ENCODE results near the gene ARSB.
"Not testable (repeated sequence)": the region's sequence is repeated elsewhere in the genome, so short reads cannot be mapped to it uniquely, and the experiment has no call there.

Gene ARSB

DNA sequence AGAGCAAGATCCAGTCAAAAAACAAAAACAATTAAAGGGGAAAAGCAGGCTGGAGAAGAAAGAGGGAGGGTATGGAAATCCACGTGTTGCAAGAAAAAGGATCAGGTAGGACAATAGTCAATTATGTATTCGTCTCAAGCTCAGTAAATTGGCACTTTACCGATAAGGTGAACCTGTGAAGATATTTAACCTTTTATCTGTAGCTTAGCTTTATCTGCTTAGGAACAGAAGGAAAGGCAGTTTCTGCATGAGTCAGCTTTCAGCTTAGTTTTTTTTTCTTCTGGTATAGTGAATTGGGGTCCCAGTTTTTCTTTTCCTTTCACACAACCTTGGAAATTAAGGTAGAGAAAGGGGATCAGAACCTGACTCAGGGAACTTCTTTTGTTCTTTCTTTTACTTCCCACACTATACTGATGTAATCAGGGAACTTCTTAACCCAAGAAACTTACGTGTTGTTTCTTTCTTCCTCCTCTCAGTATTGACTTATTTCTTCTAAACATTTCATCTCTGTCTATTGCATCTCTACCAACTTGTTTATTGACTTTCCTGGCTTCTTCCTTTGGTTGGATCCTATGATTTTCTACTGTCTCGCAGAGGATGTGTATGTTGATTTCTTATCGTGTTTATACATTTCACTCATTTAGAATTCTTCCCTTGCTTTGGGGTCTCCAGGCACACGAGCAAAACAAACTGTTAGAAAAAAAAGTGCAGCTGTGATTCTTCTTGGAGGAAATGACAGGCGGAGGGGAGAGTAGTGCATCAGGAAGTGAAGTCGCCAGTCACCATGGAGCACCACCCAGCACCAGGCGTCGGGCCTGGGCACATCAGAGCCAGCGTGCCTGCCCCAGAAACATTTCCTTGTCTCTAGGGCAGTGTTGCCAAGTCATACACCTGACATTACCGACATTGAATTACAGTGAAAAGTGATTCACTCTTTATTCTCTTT, 213.6 kb downstream of the ARSB start:
- DNase-seq = no peak

DNA sequence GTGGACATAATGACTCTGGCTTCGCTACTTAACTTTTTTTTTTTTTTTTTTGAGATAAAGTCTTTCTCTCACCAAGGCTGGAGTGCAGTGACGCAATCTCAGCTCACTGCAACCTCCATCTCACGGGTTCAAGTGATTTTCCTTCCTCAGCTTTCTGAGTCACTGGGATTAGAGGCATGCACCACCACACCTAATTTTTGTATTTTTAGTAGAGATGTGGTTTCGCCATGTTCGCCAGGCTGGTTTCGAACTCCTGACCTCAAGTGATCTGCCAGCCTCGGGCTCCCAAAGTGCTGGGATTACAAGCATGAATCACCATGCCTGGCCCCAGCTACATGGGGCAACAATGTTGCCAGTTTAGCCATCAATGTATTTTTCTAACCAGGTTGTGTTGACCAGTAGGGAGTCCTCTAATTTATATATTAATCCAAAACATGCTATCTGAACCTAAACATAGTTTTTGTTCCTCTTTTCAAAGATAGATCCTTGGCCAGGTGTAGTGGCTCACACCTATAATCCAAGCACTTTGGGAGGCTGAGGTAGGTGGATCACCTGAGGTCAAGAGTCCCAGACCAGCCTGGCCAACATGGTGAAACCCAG, 216.2 kb downstream of the ARSB start:
- DNase-seq = no peak

DNA sequence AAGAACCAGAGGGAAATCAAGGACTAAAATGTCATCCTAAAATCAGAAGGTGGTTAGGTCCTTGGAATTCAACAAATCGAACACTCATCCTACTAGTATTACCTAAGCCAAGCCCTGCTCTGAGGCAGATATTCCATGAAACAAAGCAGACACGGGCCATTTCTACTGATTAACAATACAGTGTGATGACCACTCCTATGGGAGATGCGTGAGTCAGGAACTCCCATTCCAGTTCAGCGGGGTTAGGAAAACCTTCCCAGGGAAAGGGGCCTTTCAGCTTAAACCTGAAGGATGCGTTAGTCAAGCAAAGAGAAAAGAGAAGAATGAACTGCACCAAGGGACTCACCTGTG, 218.7 kb downstream of the ARSB start:
- DNase-seq = no peak

DNA sequence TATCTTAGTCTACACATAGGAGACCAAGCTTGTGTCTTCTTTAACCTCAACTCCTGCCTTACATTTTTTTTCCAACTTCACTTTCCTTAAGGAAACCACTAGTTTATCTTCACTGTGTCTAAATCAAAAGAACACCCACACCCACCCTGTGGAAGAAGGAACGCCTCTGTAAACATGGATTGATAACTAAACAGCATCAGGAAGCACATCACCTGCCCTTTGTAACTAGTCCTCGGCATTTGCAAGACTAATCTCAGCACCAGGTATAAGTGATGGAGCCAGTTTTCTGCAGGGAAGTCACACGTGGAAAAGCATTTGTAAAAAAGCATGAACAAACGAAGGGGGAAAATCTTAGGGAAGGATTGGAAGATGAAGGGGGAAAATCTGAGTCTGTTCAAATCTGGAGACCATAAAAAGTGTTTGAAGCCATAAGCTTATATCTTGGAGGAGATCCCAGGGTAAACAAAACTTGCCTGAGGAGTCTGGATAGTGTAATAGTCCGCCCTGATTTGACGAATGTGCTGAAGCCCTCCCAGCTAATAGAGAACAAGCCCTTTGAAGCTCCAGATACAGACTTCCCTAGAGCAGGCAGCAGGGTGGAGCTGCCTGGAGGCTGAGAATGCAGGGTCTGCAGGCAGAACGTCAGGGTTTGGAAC, 219.2 kb downstream of the ARSB start:
- DNase-seq = no peak

GRCh38 chr5:78765116-78765515, 220.0 kb downstream of the ARSB start:
- DNase-seq = no peak

DNA sequence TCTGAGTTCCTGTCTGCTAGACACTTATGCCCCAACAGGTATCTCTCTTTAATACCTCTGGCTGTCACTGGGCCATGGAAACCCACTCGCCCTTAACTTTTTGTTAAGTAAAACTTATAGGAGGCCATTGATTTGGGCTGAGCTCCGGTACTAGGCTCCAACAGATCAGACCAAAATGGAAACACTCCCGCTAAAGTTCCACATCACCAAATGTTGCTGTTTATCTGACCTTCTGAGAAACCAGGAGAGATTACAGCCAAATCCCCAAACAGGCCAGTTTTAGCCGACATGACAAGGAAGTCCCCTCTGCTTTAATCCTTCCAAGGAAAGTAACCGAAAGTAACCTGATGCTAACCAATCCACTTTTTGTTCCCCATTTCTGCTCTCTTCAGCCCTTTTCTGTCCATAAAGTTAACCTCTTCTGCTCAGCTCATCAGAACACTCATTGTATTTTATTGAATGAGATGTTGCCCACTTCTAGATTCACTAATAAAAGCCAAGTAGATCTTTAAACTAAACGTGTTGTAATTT, 221.4 kb downstream of the ARSB start:
- DNase-seq = no peak

- not testable (repeated sequence) for DNase-seq
These were observed 222.4 kb downstream of the ARSB start for GRCh38 chr5:78762743-78763142.

DNA sequence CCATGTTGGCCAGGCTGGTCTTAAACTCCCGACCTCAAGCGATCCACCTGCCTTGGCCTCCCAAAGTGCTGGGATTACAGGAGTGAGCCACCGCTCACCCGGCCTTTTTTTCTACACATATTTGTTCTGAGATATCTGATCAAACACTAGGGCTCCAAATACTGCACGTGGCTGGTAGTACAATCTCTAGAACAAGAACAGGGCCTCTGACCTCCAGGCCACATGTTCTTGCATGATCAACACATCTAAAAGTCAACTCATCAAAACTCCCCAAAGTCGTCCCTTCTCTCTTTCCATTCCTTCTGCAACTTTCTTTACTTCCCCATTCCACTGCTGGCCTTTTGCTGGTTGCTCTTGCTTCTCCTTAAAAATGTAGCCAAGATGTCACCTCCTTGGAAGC, 223.3 kb downstream of the ARSB start:
- DNase-seq = no peak

- DNase-seq = no peak
These were observed 224.3 kb downstream of the ARSB start for GRCh38 chr5:78760770-78761169.

GRCh38 chr5:78760366-78760765, 224.7 kb downstream of the ARSB start:
- no peak for DNase-seq

- no peak for DNase-seq
These were observed 226.8 kb downstream of the ARSB start for GRCh38 chr5:78758169-78758839.

DNA sequence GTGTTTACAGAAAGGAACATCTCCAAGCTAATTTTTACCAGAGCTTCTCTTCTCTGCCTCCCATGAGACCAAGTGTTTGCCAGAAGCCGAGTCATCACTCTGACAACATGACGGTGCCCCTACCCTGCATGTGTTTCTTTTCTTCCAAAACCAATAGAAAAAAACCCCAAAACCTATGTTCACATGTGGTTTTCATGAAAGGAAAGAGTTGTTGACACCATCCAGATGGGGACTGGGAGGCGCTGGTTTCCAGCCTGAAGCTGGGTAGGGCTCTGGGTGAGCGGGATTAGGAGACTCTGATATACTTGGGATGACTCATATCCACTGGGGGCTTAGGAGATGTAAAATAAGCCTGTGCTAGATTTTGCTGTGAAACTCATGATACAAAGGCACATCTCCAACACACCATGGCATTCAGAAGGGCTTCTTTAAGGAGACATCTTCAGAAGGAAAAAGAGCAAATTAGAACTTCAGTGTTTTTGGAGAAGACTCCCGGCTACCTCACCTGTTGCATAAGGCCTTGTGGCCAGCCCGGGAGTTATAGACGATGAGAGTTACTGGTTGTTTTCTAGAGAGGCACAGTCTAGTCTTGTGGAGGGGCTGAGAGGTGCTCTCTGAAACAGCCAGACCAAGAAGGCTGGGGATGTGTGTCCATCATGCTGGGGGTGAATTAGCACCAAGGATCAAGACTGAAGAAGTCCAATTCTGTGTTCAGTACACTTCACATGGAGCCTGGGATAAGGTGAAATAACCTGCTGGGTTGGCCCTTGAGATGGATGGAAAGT, 227.6 kb downstream of the ARSB start:
- DNase-seq = no peak

GRCh38 chr5:78756858-78757257, 228.3 kb downstream of the ARSB start:
- DNase-seq = no peak

- DNase-seq = no peak
These were observed 229.2 kb downstream of the ARSB start for GRCh38 chr5:78755822-78756429.

GRCh38 chr5:78754655-78755054, 230.5 kb downstream of the ARSB start:
- no peak for DNase-seq

DNA sequence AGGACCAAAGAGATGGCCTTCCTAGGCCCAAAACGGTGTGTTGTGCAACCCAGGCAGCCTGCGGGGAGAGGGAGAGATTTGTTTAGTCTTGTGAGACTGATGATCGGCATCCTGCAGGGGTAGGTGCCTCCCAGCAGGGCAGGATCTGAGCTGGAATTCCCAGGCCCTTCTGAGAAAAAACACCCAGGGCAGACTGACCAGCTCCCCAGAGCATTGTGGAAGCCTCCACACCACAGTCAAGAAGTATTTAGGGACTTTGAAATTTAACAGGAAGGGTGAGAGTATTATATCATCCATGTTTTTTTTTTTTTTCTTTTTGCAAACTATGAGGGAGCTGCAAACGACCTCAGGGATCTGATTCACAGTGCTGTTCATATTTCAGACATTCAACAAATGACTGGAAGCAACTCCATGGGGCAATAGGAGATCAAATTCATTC, 232.0 kb downstream of the ARSB start:
- DNase-seq = no peak

GRCh38 chr5:78751872-78752271, 233.2 kb downstream of the ARSB start:
- DNase-seq = no peak

- DNase-seq = no peak
These were observed 234.8 kb downstream of the ARSB start for GRCh38 chr5:78750281-78750680.

GRCh38 chr5:78747705-78748359, 237.3 kb downstream of the ARSB start:
- no peak for DNase-seq

- DNase-seq = no peak
These were observed 238.1 kb downstream of the ARSB start for GRCh38 chr5:78747055-78747454.

All from NCI-H1105 treated with DMSO at 0.1 percent for 48 hours (cell line).